Vagina (tissue), 2 donors: ENCODE results near the gene WDR38.

Experiments
- POLR2A ChIP-seq, 2 donors: fragments of 450-650 bp; IDR thresholded peaks; one replicate each; pipeline ENCODE4 v1.6.1; 2017; ENCODE audit warnings: antibody characterized with exemption in 2 of 2, mild to moderate bottlenecking in 2 of 2, moderate library complexity in 2 of 2
- POLR2AphosphoS5 ChIP-seq, 2 donors: sonication (generic); formaldehyde crosslinking; IDR thresholded peaks; one replicate each; pipeline ENCODE4 v1.9.0; 2017; ENCODE audit warnings: antibody characterized with exemption in 2 of 2, mild to moderate bottlenecking in 2 of 2, low read depth in 1 of 2; ENCODE audit not compliant: insufficient read depth in 1 of 2
- TF ChIP-seq, protein P1 (sequence below), 3 experiments: fragments of 450-650 bp in 2 of 3; fragments of 200-600 bp in 1 of 3; sonication (generic) in 1 of 3; IDR thresholded peaks; one replicate each; pipeline ENCODE4 v1.5.1; 2017 to 2019; ENCODE audit warnings: antibody characterized with exemption in 3 of 3, mild to moderate bottlenecking in 2 of 3, moderate library complexity in 2 of 3

DNA sequence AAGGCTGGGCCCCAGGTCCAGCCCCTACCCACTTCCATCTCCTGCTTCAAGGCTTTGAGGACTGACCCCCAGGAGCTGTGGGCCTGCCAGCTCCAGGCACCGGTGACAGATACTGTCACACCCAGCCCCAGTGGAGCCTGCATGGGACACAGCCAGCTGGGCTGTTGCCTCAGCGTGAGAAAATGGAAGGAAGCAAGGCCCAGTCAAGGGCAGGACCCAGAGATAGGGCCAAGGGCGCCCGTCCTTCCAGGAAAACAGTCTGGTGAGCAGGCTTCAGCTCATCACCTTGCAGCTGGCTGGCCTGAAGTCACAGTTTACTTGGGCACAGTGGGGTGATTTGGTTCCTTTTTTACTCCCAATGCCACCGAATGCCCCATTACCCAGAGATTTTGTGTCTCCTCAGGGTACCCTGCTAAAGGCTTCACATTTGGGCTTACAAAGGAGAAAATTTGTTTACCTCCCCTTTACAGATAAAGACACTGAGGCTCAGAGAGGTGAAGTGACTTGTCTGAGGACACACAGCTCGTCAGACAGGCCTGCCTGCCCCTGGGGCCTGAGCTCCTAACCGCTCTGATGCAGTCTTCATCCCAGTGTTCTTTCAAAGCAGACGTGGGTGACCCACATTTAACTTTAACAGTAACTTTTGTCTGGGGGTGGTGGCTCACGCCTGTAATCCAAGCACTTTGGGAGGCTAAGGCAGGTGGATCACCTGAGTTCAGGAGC, 21.5 kb upstream of the WDR38 start:
- TF ChIP-seq, protein P1, sequence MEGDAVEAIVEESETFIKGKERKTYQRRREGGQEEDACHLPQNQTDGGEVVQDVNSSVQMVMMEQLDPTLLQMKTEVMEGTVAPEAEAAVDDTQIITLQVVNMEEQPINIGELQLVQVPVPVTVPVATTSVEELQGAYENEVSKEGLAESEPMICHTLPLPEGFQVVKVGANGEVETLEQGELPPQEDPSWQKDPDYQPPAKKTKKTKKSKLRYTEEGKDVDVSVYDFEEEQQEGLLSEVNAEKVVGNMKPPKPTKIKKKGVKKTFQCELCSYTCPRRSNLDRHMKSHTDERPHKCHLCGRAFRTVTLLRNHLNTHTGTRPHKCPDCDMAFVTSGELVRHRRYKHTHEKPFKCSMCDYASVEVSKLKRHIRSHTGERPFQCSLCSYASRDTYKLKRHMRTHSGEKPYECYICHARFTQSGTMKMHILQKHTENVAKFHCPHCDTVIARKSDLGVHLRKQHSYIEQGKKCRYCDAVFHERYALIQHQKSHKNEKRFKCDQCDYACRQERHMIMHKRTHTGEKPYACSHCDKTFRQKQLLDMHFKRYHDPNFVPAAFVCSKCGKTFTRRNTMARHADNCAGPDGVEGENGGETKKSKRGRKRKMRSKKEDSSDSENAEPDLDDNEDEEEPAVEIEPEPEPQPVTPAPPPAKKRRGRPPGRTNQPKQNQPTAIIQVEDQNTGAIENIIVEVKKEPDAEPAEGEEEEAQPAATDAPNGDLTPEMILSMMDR (IDR thresholded peaks at IDR 0.05), result no peak
- TF ChIP-seq POLR2A (IDR thresholded peaks at IDR 0.05), result no peak
- TF ChIP-seq POLR2AphosphoS5 (IDR thresholded peaks at IDR 0.05; ENCODE audit: insufficient read depth in 1 of 2, low read depth in 1 of 2), result no peak
